Neural cell (in vitro differentiated cells): ENCODE data around the gene LCLAT1. TPM values are rescaled to one million over a fixed set of nuclear protein-coding genes. Genes with fewer than 3 reads are reported as not detected.
"Not testable (repeated sequence)": the region's sequence is repeated elsewhere in the genome, so short reads cannot be mapped to it uniquely, and the experiment has no call there.

Experiments
- H2AFZ ChIP-seq: fragments of 200-600, 300-800 bp; sonication (generic), shearing (Covaris generic); 2 replicates; pipeline ENCODE4 v1.6.0; 2014; ENCODE audit warnings: low read depth, mild to moderate bottlenecking, antibody characterized with exemption, low read length, moderate library complexity
- H3F3A ChIP-seq: fragments of 200-600 bp; shearing (Covaris generic); 2 replicates; pipeline ENCODE4 v1.6.1; 2016; ENCODE audit warnings: mild to moderate bottlenecking, moderate library complexity, mixed read lengths, antibody characterized with exemption, low read length; ENCODE audit not compliant: insufficient read depth, poor library complexity, severe bottlenecking
- H3K27ac ChIP-seq: fragments of 200-600, 300-800 bp; sonication (generic), shearing (Covaris generic); 2 replicates; pipeline ENCODE4 v1.5.1; 2014; ENCODE audit warnings: mild to moderate bottlenecking, low read length, moderate library complexity
- H3K27me3 ChIP-seq: fragments of 300-800, 200-600 bp; sonication (generic), shearing (Covaris generic); 2 replicates; pipeline ENCODE4 v1.6.0; 2014; ENCODE audit warnings: mild to moderate bottlenecking, low read depth, low read length, moderate library complexity; ENCODE audit not compliant: insufficient read depth
- H3K36me3 ChIP-seq: fragments of 300-800, 200-600 bp; sonication (generic), shearing (Covaris generic); 2 replicates; pipeline ENCODE4 v1.5.1; 2014; ENCODE audit warnings: mild to moderate bottlenecking, antibody characterized with exemption, low read length, moderate library complexity; ENCODE audit not compliant: insufficient read depth
- H3K4me2 ChIP-seq: fragments of 300-800, 200-600 bp; sonication (generic), shearing (Covaris generic); 2 replicates; pipeline ENCODE4 v1.6.0; 2014; ENCODE audit warnings: mild to moderate bottlenecking, low read length
- H3K4me3 ChIP-seq: fragments of 300-800, 200-600 bp; sonication (generic), shearing (Covaris generic); 2 replicates; pipeline ENCODE4 v1.5.1; 2014; ENCODE audit warnings: mild to moderate bottlenecking, low read length, moderate library complexity
- H3K79me2 ChIP-seq: fragments of 200-600 bp; shearing (Covaris generic); replicated peaks from 2 replicates; pipeline ENCODE4 v1.6.0; 2014; ENCODE audit warnings: mild to moderate bottlenecking, low read length, moderate library complexity; ENCODE audit not compliant: insufficient read depth
- H3K9ac ChIP-seq: fragments of 300-800, 200-600 bp; sonication (generic), shearing (Covaris generic); 2 replicates; pipeline ENCODE4 v1.6.1; 2016; ENCODE audit warnings: mild to moderate bottlenecking, low read length, mixed read lengths
- H3K9me2 ChIP-seq: fragments of 200-600 bp; shearing (Covaris generic); 2 replicates; pipeline ENCODE4 v1.6.1; 2016; ENCODE audit warnings: mild to moderate bottlenecking, low read length, mixed read lengths; ENCODE audit not compliant: insufficient read depth
- H3K9me3 ChIP-seq: fragments of 200-600, 300-800 bp; sonication (generic), shearing (Covaris generic); 2 replicates; pipeline ENCODE4 v1.6.1; 2016; ENCODE audit warnings: mild to moderate bottlenecking, mixed run types, low read length, moderate library complexity, mixed read lengths
- H4K20me1 ChIP-seq: fragments of 200-600 bp; shearing (Covaris generic); 2 replicates; pipeline ENCODE4 v1.6.1; 2016; ENCODE audit warnings: mild to moderate bottlenecking, mixed run types; ENCODE audit not compliant: insufficient read depth
- EP300 ChIP-seq: fragments of 450-650 bp; conservative IDR thresholded peaks from 2 replicates; pipeline ENCODE4 v1.6.1; 2014; ENCODE audit warnings: antibody characterized with exemption, mild to moderate bottlenecking, moderate library complexity; ENCODE audit not compliant: poor library complexity, severe bottlenecking
- EZH2 ChIP-seq: fragments of 200-600, 300-800 bp; shearing (Covaris generic), sonication (generic); IDR thresholded peaks from 2 replicates; pipeline ENCODE4 v1.6.1; 2014; ENCODE audit warnings: antibody characterized with exemption, low read length, borderline replicate concordance, mild to moderate bottlenecking; ENCODE audit not compliant: insufficient read depth, poor library complexity, severe bottlenecking
- MXI1 ChIP-seq: fragments of 450-650 bp; conservative IDR thresholded peaks from 2 replicates; pipeline ENCODE4 v1.6.1; 2014; ENCODE audit warnings: antibody characterized with exemption, mild to moderate bottlenecking; ENCODE audit not compliant: poor library complexity, severe bottlenecking
- POLR2AphosphoS5 ChIP-seq: IDR thresholded peaks from 2 replicates; pipeline ENCODE4 v1.6.1; 2012
- RAD21 ChIP-seq: fragments of 450-650 bp; conservative IDR thresholded peaks from 2 replicates; pipeline ENCODE4 v1.6.1; 2014; ENCODE audit warnings: antibody characterized with exemption, mild to moderate bottlenecking, moderate library complexity
- SMC3 ChIP-seq: fragments of 450-650 bp; conservative IDR thresholded peaks from 2 replicates; pipeline ENCODE4 v1.6.1; 2014; ENCODE audit warnings: antibody characterized with exemption, mild to moderate bottlenecking, moderate library complexity; ENCODE audit not compliant: poor library complexity
- TAF1 ChIP-seq: IDR thresholded peaks from 2 replicates; pipeline ENCODE4 v1.6.1; 2012; ENCODE audit warnings: low read depth
- polyA plus RNA-seq: library from polyadenylated mRNA; depleted of rRNA; stranded (reverse); fragments of >200 nt; gene quantifications from 2 replicates; pipeline ENCODE4 v1.2.3, GENCODE V29; 2014
- TF ChIP-seq, protein P1 (sequence below): IDR thresholded peaks from 2 replicates; pipeline ENCODE4 v1.6.1; 2012; ENCODE audit warnings: borderline replicate concordance
- TF ChIP-seq, protein P2 (sequence below): fragments of 450-650 bp; IDR thresholded peaks from 2 replicates; pipeline ENCODE4 v1.5.1; 2014; ENCODE audit warnings: antibody characterized with exemption, mild to moderate bottlenecking, moderate library complexity; ENCODE audit not compliant: poor library complexity, severe bottlenecking

Gene LCLAT1
- polyA plus RNA-seq, 1 donor from 2014 or later: 5.8 TPM

DNA sequence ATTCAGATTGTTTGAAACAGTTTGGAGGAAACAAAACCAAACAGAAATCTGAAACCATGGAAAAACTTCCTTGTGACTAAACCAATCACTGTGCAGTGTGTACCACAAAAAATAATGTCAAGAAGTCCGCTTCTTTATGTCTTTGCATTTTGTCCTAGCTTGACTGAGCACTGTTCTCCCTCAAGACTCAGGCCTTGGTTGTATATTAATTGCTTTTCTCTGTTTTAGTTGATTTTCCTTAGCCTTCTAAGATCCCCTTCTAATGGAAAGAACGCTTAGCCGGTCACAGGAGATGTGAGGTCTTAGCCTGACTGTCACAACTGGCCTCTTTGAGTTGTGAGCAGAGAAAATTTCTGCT lies 56.6 kb downstream of the LCLAT1 start:
- no peaks in the 10 kb centered on the region for H3K9me2 ChIP-seq
- no peak overlapping the region for H3K27ac ChIP-seq
- H3F3A ChIP-seq: no peaks in the 10 kb centered on the region
- TF ChIP-seq EP300: no peak
- no peaks in the 10 kb centered on the region for H3K36me3 ChIP-seq
- no peak overlapping the region for H2AFZ ChIP-seq
- no peak overlapping the region for H3K9ac ChIP-seq
- H3K4me3 ChIP-seq: no peak overlapping the region
- no peaks in the 10 kb centered on the region for H3K9me3 ChIP-seq
- no peaks in the 10 kb centered on the region for H3K27me3 ChIP-seq
- H3K4me2 ChIP-seq: no peak overlapping the region
- H4K20me1 ChIP-seq: no peaks in the 10 kb centered on the region
- H3K79me2 ChIP-seq: no peaks in the 10 kb centered on the region

DNA sequence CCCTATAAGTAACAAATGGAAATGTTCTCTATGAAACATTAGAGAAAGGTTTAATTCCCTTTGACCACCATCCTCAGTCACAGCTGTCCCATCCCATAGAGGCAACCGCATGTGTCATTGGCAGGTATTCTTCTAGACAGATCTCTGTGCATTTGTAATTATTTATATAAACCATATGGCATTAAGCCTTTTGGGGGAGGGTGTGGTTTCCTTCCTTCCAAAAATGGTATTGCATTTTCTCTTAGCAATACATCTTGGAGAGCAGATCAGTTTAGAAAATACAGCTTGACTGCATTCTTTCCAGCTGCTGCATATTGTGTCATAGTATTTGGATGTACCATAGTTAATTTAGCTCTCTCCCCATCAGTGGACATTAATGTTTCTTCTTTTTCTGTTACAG lies 57.7 kb downstream of the LCLAT1 start:
- Histone ChIP-seq H4K20me1 (no peaks in the 10 kb centered on the region), H3K36me3 (no peaks in the 10 kb centered on the region), H2AFZ (no peak overlapping the region), H3K27ac (no peak overlapping the region), H3K9me2 (no peaks in the 10 kb centered on the region), H3K9me3 (no peaks in the 10 kb centered on the region), H3K4me2 (no peak overlapping the region), H3F3A (no peaks in the 10 kb centered on the region), H3K79me2 (no peaks in the 10 kb centered on the region), H3K4me3 (no peak overlapping the region), H3K9ac (no peak overlapping the region), H3K27me3 (no peaks in the 10 kb centered on the region)
- no peak for TF ChIP-seq POLR2AphosphoS5
- TF ChIP-seq RAD21: no peak
- TF ChIP-seq, protein P1, sequence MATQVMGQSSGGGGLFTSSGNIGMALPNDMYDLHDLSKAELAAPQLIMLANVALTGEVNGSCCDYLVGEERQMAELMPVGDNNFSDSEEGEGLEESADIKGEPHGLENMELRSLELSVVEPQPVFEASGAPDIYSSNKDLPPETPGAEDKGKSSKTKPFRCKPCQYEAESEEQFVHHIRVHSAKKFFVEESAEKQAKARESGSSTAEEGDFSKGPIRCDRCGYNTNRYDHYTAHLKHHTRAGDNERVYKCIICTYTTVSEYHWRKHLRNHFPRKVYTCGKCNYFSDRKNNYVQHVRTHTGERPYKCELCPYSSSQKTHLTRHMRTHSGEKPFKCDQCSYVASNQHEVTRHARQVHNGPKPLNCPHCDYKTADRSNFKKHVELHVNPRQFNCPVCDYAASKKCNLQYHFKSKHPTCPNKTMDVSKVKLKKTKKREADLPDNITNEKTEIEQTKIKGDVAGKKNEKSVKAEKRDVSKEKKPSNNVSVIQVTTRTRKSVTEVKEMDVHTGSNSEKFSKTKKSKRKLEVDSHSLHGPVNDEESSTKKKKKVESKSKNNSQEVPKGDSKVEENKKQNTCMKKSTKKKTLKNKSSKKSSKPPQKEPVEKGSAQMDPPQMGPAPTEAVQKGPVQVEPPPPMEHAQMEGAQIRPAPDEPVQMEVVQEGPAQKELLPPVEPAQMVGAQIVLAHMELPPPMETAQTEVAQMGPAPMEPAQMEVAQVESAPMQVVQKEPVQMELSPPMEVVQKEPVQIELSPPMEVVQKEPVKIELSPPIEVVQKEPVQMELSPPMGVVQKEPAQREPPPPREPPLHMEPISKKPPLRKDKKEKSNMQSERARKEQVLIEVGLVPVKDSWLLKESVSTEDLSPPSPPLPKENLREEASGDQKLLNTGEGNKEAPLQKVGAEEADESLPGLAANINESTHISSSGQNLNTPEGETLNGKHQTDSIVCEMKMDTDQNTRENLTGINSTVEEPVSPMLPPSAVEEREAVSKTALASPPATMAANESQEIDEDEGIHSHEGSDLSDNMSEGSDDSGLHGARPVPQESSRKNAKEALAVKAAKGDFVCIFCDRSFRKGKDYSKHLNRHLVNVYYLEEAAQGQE: no peak
- TF ChIP-seq MXI1: no peak
- TF ChIP-seq TAF1: no peak
- no peak for TF ChIP-seq EZH2

DNA sequence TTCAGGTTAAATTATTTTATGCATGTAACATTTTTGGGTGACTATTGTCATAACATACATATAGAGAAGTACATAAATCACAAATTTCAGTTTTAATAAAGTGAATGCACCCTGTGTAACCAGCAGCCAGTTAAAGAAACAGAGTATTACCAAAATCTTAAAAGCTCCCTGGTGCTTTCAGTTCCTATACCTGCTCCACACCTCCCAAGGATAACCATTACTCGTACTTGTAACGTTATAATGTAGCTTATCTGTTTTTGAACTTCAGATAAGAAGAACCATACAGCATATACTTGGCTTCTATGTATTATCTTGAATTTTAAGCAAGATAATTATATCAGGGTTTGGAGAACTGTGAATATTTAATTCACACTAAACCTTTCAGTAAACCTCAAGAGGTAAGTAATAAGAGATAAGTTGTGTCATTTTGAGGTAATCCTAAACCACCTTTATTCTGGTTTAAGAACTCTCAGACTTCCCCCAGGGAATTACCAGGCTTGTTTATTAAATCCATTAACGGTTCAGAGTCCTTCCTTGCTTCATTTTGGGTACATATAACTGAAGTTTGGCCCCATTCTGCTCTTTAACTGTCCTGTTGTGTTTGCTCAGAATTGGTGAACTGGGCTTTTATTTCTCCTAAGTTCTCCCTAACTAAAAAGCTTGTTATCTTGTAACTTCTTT lies 58.6 kb downstream of the LCLAT1 start:
- Histone ChIP-seq H3K27me3 (no peaks in the 10 kb centered on the region), H3K4me3 (no peak overlapping the region), H3K27ac (no peak overlapping the region), H3K79me2 (no peaks in the 10 kb centered on the region), H2AFZ (no peak overlapping the region), H3F3A (no peaks in the 10 kb centered on the region), H3K9ac (no peak overlapping the region), H3K9me2 (no peaks in the 10 kb centered on the region), H4K20me1 (no peaks in the 10 kb centered on the region), H3K4me2 (no peak overlapping the region), H3K36me3 (no peaks in the 10 kb centered on the region), H3K9me3 (no peaks in the 10 kb centered on the region)
- TF ChIP-seq SMC3 (no peak), MXI1 (no peak), POLR2AphosphoS5 (no peak), TAF1 (no peak), RAD21 (no peak), EP300 (no peak), EZH2 (no peak)
- TF ChIP-seq, protein P2, sequence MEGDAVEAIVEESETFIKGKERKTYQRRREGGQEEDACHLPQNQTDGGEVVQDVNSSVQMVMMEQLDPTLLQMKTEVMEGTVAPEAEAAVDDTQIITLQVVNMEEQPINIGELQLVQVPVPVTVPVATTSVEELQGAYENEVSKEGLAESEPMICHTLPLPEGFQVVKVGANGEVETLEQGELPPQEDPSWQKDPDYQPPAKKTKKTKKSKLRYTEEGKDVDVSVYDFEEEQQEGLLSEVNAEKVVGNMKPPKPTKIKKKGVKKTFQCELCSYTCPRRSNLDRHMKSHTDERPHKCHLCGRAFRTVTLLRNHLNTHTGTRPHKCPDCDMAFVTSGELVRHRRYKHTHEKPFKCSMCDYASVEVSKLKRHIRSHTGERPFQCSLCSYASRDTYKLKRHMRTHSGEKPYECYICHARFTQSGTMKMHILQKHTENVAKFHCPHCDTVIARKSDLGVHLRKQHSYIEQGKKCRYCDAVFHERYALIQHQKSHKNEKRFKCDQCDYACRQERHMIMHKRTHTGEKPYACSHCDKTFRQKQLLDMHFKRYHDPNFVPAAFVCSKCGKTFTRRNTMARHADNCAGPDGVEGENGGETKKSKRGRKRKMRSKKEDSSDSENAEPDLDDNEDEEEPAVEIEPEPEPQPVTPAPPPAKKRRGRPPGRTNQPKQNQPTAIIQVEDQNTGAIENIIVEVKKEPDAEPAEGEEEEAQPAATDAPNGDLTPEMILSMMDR: no peak
- TF ChIP-seq, protein P1: no peak

DNA sequence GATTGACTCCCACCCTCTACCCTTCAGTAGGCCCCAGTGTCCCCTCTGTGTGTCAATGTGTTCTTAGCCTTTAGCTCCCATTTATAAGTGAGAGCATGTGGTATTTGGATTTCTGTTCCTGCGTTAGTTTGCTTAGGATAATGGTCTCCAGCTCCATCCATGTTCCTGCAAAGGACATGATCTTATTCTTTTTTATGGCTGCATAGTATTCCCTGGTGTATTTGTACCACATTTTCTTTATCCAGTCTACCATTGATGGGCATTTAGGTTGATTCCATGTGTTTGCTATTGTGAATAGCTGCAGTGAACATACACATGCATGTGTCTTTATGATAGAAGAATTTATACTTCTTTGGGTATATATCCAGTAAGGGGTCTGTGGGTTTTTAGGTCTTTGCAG lies 60.4 kb downstream of the LCLAT1 start:
- not testable (repeated sequence) for H3K79me2 ChIP-seq, H3K27ac ChIP-seq, H4K20me1 ChIP-seq, H3K4me3 ChIP-seq, H3F3A ChIP-seq, H3K27me3 ChIP-seq, H3K9ac ChIP-seq, H3K4me2 ChIP-seq, H3K9me3 ChIP-seq, H3K36me3 ChIP-seq, H3K9me2 ChIP-seq, H2AFZ ChIP-seq
